GM18499 (cell line): ENCODE measurements around the gene OTOP2.

Experiments used
- ATAC-seq: cut with Tn5 transposase; IDR thresholded peaks from one replicate; pipeline ENCODE4 v1.9.1; 2021; ENCODE audit warnings: moderate number of reproducible peaks; ENCODE audit not compliant: insufficient read depth, unreplicated experiment

The OTOP2 gene

GRCh38 chr17:74922694-74923537, 1.2 kb upstream of the OTOP2 start, which contains the start of gene USH1G:
TSS of gene USH1G (minus strand) at chr17:74923255. CDS start at chr17:74923073, 182 bp downstream.
- ATAC-seq: no peak

DNA sequence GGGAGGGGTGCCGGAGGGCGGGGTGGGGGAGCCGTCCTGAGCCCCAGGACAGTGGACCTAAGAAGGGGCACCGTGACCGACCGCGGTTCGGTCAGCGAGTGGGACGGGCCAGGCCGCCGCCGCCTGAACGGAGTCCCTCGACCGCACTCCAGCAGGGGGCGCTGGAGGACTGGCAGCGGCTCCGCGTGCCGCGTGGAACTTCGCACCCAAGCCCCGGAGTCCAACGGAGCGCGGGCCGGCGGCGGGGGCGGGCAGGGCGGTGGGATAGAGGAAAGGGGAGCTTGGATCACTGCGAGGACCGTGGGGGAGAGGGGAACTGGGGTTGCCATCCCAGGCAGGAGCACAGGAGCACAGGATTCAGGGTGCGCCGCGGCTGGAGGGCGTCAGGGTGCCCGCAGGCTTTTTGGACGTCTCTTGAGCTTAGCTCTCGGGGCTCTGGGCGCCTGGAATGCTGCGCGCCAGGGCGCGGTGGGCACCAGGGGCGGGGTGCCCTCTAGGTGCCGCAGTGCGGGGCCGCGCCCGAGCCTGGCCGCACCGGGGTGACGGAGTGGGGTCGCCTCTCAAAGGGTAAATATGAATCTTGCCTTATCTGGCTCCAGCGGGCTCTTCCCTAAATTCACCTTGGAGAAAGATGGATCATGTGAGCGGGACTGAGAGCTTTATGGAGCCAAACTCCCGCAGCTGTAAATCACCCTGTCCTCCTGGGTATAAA, 379 bp upstream of the OTOP2 start:
- no peak for ATAC-seq

DNA sequence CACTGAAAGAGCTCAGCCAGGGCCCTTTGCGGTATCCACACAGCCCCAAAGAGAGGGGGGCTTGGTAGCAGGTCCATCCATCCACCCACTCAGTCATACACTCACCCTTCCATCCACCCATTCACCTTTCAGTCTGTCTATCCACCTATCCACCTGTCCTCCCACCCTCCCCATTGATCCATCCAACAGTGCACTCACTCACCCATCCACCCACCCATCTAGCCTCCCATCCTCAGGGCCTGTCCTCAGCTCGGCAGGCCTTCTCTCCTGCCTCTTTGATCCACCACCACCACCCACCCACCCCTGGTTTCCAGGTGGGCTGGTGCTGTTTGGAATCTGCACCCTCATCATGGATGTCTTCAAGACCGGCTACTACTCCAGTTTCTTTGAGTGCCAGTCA, 1.2 kb downstream of the OTOP2 start:
- ATAC-seq: no peak

DNA sequence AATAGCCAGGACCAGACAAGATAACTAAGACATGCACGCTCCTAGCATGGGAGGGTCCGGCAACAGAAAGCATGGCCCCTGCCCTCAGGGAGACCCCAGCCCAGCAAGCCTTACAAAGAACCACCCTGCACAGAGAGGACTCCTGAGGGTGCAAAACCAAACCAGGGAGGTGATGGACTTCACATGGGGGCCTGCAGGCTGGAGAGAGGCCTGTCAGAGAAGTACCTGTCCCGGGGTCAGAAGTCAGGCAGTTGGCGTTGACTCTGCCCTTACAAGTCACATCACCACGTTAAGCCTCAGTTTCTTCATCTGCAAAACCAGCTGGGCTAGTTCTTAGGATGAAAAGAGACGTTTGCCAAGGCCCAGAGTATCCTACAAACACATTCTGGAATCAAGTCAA, 4.7 kb downstream of the OTOP2 start:
- ATAC-seq: no peak

GRCh38 chr17:74930535-74931036, 6.5 kb downstream of the OTOP2 start:
- no peak for ATAC-seq

- ATAC-seq: no peak
Observed at GRCh38 chr17:74935048-74935447, 11.0 kb downstream of the OTOP2 start.

GRCh38 chr17:74935585-74936469, 11.8 kb downstream of the OTOP2 start, which contains the start of gene OTOP3:
TSS of gene OTOP3 (plus strand) at chr17:74935898. CDS start at chr17:74935922, 24 bp downstream.
- no peak for ATAC-seq

DNA sequence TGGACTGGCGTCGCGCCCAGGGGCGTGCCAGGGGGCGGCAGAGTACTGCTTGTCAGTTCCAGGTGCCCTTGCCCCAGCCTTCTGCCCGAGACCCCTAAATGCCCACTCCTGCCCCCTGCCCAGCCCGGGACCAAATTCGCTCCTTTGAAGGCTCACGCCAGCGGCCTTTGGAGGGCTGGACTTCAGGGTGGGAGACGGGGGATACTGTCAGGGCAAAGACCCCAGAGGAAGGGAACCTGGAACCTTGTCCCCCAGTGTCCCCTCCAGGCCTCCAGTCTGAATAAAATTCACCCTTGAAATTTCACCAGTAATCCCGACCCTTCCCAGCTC, 12.4 kb downstream of the OTOP2 start:
- no peak for ATAC-seq

DNA sequence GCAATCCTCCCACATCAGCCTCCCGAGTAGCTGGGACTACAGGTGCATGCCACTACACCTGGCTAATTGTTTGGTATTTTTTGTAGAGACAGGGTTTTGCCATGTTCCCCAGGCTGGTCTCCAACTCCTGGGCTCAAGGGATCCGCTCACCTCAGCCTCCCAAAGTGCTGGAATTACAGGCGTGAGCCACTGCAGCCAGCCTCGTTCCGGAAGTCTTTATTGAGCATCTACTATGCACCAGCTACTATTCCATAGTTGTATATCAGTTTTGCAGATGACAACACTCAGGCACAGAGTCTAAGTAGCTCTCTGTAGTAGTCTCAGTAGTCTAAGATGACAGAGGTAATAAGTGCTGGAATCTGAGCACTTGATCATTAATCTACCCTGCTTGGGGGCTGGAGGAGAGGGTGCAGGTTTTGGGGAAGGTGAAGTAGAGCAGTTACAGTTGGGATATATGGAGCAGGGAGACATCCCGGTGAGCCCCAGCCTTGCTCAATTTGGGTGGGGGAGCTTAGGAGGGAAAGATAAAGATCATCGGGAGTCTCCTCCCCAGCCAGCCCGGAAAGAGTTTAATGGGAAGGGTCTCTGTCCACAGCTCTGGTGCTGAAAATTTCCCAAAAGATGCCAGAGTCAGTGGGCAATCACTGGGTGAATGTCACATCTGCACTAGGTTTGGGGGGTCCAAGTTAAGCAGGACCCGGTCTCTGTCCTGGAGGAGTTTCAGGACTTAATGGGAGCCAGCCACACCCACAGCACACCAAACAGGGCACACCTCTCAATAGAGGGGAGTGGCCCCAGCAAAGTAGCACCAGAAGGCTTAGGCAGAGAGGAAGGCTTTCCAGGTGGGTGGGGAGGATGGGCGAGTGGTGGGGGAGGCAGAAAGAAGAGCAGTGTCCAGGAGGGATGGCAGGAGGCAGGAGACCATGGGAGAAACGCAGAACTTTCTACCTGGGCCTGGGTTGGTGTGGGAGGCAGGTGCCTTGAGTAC, 13.3 kb downstream of the OTOP2 start:
- ATAC-seq: no peak

- ATAC-seq: no peak
Observed at GRCh38 chr17:74938194-74938950, 14.3 kb downstream of the OTOP2 start.

DNA sequence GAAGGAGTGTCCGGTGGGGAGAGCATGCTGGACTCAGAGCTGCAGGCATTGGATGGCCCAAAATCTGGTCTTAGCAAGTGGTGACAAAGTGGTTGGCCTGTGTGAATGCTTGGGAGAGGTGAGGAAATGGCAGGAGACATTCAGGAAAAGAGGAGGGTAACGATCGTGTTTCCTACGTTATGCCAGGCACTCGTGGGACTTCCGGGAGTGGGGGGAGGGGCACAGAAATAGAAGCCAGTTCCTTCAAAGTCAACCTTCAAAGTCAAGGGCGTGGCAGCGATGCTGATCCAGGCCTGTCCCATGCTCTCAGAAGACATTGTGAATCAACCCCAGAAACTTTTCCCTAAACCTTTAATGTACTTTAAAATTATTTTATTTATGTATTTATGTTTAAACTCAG, 15.5 kb downstream of the OTOP2 start:
- ATAC-seq: no peak

DNA sequence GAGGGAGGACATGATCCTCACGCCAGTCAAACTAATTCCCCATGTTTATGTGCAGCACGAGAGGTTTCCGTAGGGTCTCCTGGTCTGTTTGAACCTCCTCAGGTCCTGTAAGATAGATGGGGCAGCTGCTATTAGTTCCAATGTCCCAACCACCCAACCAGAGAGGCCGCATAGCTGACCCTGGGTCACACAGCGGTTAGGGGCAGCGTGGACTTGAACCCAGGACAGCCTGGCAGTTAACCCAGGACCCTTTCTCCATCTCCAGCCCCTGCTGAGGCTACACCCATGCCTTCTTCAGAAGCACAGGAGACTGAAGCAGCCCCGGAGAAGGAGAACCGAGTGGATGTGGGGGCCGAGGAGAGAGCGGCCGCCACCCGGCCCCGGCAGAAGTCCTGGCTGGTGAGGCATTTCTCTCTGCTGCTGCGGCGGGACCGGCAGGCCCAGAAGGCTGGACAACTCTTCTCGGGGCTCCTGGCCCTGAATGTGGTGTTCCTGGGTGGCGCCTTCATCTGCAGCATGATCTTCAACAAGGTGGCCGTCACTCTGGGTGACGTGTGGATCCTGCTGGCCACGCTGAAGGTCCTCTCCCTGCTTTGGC, 17.2 kb downstream of the OTOP2 start:
- no peak for ATAC-seq

- ATAC-seq: no peak
Observed at GRCh38 chr17:74943808-74944522, 19.9 kb downstream of the OTOP2 start.

DNA sequence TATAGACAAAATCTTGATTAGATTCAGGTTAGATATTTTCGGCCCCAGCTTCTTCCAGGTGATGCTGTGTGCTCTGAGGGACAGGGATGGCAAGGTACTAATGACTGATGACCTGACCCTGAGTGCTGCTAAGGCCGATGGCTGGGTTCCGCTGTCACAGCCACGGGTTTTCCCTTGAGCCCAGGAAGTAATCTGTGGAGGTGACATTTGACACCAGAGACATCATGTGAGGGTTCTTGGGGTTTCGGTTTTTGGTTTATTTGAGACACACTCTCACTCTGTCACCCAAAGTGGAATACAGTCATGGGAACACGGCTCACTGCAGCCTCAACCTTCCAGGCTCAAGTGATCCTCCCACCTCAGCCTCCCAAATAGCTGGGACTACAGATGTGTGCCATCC, 21.5 kb downstream of the OTOP2 start:
- no peak for ATAC-seq

DNA sequence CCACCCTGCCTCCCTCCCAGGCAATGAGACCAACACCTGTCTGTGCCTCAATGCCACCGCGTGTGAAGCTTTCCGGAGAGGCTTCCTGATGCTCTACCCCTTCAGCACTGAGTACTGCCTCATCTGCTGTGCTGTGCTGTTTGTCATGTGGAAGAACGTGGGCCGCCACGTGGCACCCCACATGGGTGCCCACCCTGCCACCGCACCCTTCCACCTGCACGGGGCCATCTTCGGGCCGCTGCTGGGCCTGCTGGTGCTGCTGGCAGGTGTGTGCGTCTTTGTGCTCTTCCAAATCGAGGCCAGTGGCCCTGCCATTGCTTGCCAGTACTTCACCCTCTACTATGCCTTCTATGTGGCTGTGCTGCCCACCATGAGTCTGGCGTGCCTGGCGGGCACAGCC, 22.6 kb downstream of the OTOP2 start:
- no peak for ATAC-seq

DNA sequence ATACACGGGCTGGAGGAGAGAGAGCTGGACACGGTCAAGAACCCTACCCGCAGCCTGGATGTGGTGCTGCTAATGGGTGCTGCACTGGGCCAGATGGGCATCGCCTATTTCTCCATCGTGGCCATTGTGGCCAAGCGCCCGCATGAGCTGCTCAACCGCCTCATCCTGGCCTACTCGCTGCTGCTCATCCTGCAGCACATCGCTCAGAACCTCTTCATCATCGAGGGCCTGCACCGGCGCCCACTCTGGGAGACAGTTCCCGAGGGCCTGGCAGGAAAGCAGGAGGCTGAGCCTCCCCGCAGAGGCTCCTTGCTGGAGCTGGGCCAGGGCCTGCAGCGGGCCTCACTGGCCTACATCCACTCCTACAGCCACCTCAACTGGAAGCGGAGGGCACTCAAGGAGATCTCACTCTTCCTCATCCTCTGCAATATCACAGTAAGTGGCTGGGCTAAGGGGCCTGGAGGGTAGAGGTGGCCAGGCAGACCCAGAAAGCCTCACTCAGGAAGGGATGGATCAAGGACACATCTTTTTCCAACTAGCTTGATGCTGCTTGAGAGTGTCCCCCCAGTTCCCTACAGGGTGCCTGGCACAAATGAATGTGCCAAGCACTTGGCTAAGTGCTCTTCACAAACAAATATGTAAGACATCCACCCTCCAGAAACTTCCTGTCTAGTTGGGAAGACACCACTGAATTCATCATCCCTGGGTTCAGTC, 23.1 kb downstream of the OTOP2 start:
- no peak for ATAC-seq
